ENCODE results near the gene PTPRA.

PTPRA gene

GRCh38 chr20:3081641-3082040 is 208.4 kb downstream of the PTPRA start:
- no peak for DNase-seq

GRCh38 chr20:3082306-3082951 is 209.1 kb downstream of the PTPRA start:
- DNase-seq, result peak; percentile 41

- peak; percentile 42 for DNase-seq
These were observed 210.0 kb downstream of the PTPRA start for GRCh38 chr20:3082955-3083952.

GRCh38 chr20:3084283-3084985 is 211.2 kb downstream of the PTPRA start, which contains the start of gene AVP:
AVP (minus strand) TSS chr20:3084724; CDS start chr20:3084674, 50 bp downstream.
- no peak for DNase-seq

GRCh38 chr20:3084986-3085360 is 211.7 kb downstream of the PTPRA start:
- no peak for DNase-seq

- no peak for DNase-seq
These were observed 212.3 kb downstream of the PTPRA start for GRCh38 chr20:3085571-3086072.

GRCh38 chr20:3088031-3088430 is 214.8 kb downstream of the PTPRA start:
- no peak for DNase-seq
